ENCODE measurements around the gene PCGF2. TPM values are rescaled to one million over a fixed set of nuclear protein-coding genes. Genes with fewer than 3 reads are reported as not detected.

Gene PCGF2
- total and polyA plus RNA-seq, 9 of the 15 experiments (the other 6 are each of a cell fraction or from before 2014, with no cell fraction given), result 1.3 to 33.4 (median 7.0) TPM

DNA sequence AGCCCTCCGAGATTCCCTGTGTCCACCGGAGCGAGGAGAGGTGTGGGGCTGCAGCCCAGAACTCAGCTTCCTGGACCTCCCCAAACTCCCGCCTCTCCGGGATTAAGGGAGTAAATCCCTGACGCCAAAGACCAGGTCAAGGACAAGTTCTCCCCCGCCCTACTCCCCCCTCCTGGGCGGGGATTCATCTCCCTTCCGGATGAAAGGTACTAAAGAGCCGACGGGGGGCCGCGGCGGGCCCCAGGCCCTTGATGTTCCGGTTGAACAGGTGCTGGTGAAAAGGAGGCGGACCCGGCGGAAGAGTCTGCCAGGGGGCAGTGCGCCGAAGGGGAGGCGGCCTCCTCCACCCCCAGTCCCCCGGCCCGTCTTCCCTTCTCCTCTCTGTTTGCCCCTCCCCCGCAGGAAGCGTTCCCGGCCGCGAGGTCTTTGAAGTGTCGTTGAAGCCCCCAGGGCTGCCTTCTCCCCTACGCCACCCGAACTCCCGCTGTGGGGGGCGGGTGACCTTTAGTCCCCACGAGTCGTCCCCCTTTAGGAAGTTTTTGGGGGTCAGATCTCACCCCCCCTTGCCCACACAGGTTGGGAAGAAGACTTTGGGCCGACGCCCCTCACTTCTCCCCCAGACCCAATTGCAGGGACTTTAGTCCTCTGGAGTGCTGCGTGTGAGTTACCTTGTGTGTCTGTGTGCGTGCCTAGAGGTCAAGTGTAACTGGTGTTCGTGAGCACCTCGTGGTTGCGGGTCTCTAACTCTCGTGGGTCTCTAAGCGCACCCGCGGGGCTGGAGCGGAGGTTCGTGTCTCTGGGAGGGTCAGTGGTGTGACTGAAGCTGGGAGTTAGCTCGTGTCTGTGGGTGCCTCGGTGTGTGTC, 44.2 kb downstream of the PCGF2 start (continued):
- TF ChIP-seq, protein P1, sequence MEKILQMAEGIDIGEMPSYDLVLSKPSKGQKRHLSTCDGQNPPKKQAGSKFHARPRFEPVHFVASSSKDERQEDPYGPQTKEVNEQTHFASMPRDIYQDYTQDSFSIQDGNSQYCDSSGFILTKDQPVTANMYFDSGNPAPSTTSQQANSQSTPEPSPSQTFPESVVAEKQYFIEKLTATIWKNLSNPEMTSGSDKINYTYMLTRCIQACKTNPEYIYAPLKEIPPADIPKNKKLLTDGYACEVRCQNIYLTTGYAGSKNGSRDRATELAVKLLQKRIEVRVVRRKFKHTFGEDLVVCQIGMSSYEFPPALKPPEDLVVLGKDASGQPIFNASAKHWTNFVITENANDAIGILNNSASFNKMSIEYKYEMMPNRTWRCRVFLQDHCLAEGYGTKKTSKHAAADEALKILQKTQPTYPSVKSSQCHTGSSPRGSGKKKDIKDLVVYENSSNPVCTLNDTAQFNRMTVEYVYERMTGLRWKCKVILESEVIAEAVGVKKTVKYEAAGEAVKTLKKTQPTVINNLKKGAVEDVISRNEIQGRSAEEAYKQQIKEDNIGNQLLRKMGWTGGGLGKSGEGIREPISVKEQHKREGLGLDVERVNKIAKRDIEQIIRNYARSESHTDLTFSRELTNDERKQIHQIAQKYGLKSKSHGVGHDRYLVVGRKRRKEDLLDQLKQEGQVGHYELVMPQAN (IDR thresholded peaks at IDR 0.05; ENCODE audit: borderline replicate concordance), result 0 out of 2 replicates have a peak, but pooled peaks have one; percentile 12
- TF ChIP-seq ESRRA (IDR thresholded peaks at IDR 0.05; ENCODE audit: borderline replicate concordance, low read depth) (peak; percentile 95), HNRNPK (IDR thresholded peaks at IDR 0.05; ENCODE audit: low read depth, low read length, poor library complexity, severe bottlenecking) (no peak), U2AF1 (optimal IDR thresholded peaks at IDR 0.05; ENCODE audit: low read depth, low read length) (no peak), SLC30A9 (CRISPR knock-in tag; IDR thresholded peaks at IDR 0.05) (no peak), CBFB (CRISPR knock-in tag; IDR thresholded peaks at IDR 0.05) (0 out of 2 replicates have a peak, but pooled peaks have one; percentile 46), LEF1 (IDR thresholded peaks at IDR 0.05) (0 out of 2 replicates have a peak, but pooled peaks have one; percentile 62), ZNF239 (CRISPR knock-in tag; IDR thresholded peaks at IDR 0.05) (no peak), GTF2F1 (IDR thresholded peaks at IDR 0.05; ENCODE audit: low read depth, low read length) (no peak)
- TF ChIP-seq, protein P2, sequence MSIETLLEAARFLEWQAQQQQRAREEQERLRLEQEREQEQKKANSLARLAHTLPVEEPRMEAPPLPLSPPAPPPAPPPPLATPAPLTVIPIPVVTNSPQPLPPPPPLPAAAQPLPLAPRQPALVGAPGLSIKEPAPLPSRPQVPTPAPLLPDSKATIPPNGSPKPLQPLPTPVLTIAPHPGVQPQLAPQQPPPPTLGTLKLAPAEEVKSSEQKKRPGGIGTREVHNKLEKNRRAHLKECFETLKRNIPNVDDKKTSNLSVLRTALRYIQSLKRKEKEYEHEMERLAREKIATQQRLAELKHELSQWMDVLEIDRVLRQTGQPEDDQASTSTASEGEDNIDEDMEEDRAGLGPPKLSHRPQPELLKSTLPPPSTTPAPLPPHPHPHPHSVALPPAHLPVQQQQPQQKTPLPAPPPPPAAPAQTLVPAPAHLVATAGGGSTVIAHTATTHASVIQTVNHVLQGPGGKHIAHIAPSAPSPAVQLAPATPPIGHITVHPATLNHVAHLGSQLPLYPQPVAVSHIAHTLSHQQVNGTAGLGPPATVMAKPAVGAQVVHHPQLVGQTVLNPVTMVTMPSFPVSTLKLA (conservative IDR thresholded peaks at IDR 0.05), result peak in 1 of 2 experiments; percentile 18; a peak in 3 of 4 replicates
- TF ChIP-seq, protein P3, sequence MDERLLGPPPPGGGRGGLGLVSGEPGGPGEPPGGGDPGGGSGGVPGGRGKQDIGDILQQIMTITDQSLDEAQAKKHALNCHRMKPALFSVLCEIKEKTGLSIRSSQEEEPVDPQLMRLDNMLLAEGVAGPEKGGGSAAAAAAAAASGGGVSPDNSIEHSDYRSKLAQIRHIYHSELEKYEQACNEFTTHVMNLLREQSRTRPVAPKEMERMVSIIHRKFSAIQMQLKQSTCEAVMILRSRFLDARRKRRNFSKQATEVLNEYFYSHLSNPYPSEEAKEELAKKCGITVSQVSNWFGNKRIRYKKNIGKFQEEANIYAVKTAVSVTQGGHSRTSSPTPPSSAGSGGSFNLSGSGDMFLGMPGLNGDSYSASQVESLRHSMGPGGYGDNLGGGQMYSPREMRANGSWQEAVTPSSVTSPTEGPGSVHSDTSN (CRISPR knock-in tag; IDR thresholded peaks at IDR 0.05; ENCODE audit: low read depth), result no peak
- TF ChIP-seq, protein P3 (tag; conservative IDR thresholded peaks at IDR 0.05; ENCODE audit: low read depth), result no peak

Data from K562 (cell line).